GM21529 (cell line): ENCODE measurements around the gene BSCL2.
"Not testable (repeated sequence)": the region's sequence is repeated elsewhere in the genome, so short reads cannot be mapped to it uniquely, and the experiment has no call there.

Source experiments
- ATAC-seq: cut with Tn5 transposase; IDR thresholded peaks from one replicate; pipeline ENCODE4 v1.9.1; 2021; ENCODE audit not compliant: unreplicated experiment

Gene BSCL2

DNA sequence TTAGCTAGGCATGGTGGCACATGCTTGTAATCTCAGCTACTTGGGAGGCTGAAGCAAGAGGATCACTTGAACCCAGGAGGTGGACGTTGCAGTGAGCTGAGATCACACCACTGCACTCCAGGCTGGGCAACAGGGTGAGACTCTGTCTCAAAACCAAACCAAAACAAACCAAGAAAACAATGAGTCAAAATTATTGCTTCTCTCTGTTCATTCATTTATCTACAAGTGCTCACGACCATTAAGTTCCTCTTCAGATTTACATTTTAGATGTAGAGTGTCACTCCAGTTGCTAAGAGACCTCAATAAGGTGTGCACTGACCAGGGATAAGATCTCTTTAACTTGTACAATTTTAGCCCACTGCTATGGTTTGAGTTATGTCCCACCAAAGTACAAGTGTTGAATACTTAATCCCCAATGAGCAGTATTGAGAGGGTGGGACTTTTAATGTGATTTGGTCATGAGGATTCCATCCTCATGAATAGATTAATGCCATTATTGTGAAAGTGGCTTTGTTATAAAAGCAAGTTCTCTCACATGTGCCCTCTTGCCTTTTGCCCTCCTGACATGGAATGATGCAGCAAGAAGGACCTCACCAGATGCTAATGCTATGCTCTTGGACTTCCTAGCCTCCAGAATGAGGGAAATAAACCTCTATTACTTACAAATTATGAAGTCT, 12.2 kb upstream of the BSCL2 start:
- ATAC-seq: no peak

GRCh38 chr11:62716816-62717215, 9.6 kb upstream of the BSCL2 start:
- no peak for ATAC-seq

DNA sequence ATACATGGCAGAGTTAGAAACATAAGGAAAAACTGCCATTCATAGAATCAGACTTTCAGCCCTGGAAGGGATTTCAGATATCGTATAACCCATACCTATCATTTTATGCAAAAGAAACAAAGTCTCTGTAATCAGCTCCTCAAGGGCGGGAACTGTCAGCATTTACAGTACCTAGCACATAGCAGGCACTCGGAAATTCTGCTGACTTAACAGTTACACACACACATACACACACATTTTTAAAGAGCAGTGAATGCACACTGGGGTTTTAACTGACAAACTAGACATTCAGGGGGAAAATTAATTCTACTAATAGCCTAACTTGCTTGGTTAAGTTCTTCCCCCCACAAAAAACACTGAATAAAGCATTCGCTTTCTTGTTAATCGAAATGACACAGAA, 9.0 kb upstream of the BSCL2 start:
- ATAC-seq: no peak

DNA sequence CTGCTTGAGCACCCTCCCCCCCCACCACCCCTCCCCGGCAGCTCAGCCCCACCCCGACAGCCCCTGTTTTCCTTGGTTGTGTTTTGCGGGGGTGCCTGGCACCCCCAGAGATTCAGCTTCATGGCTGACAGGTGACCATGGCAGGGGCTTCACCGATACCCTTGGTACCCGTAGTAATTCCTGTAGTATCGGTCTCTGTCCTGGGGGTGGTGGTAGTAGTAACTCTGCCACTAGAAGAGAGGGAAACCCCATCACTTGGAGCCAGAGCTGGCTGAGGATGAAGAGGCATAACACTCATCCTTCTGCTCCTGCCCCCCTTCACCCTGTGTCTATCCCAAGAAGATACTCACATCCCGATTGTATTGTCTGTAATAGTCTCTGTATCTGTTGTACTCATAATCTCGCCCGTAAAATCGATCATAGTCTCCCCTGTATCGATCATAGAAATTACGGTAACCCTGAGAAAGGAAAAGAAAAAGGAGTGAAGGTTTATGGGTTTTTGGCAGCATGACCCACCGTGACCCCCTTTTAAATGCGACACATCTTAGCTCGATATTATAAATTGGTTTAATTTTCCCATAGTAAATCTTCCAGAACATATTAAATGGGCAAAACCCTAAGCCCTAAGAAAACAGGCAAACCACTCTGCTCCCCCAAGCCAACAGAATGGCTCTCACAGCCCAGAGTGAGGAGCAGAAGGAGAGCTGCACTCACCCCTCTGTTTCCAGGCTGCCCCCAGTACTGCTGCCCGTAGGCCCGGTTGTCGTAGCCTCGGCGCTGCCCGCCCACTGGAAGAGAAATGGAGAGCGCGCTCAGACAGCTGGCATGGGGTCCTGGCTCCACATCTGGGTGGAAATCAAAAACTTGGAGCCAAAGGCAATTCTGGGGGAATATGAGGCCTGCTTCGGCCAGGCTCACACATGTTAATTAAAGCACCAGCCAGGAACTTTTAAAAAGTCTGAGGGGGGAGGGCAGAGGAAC, 8.2 kb upstream of the BSCL2 start:
- ATAC-seq: no peak

DNA sequence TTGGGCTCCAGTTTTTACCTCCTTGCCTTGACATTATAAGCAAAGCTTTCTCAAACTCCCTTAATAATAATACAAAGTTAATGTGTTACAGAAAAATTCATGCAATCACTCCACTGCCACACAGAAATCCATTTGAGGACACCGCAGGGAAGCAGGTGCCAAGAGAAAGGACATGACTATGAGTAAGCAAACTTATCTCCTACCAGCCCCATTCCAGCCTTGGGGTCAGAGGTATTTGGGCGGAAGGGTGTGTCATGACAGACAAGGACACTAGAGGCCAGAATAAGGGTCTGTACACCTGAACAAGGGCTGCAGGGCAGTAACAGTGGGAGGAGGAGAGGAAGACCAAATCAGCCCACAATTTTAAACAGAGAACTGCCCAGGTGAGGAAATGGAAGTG, 6.1 kb upstream of the BSCL2 start:
- ATAC-seq: no peak

GRCh38 chr11:62712861-62713260, 5.6 kb upstream of the BSCL2 start:
- no peak for ATAC-seq

DNA sequence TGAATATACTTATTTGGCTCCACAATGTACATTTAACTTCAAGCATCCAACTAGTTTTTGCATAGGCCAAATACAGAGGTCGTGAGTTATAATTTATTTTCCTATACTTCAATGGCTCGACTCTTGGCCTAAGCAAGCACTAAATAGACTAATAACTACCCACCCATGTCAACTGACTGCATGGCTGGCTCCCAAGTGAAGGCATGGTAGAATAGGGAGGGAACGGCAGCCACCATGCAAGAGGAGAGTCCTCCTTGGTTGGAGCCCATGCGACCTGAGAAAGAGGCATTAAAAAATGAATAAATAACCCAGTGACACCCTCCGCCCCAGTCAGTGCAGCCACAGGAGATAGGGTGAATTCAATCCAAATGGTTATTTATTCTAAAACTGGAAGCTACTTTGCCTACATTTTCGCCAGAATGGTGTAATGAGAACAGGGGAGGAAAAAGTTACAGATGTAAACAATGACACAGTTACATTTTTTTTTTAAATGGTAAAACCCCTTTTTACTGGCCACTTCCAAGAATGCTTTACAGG, 5.1 kb upstream of the BSCL2 start:
- no peak for ATAC-seq

DNA sequence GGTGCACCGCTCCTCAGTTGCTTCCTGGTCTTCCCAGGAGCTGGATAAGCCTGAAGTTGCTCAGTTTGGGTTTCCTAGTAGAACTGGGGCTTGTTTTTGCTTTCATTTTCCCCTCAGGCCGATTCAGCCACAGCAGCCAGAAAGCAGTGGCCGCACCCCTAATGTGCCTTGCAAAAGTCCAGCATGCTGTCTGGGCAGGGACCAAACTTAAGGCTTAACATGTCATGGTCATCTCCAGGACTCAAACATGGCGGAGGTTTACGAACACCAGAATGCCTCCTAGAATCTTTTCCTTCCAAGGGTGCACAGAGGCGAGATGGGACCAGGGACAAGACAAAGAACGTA, 2.7 kb upstream of the BSCL2 start:
- peak; percentile 6 for ATAC-seq

DNA sequence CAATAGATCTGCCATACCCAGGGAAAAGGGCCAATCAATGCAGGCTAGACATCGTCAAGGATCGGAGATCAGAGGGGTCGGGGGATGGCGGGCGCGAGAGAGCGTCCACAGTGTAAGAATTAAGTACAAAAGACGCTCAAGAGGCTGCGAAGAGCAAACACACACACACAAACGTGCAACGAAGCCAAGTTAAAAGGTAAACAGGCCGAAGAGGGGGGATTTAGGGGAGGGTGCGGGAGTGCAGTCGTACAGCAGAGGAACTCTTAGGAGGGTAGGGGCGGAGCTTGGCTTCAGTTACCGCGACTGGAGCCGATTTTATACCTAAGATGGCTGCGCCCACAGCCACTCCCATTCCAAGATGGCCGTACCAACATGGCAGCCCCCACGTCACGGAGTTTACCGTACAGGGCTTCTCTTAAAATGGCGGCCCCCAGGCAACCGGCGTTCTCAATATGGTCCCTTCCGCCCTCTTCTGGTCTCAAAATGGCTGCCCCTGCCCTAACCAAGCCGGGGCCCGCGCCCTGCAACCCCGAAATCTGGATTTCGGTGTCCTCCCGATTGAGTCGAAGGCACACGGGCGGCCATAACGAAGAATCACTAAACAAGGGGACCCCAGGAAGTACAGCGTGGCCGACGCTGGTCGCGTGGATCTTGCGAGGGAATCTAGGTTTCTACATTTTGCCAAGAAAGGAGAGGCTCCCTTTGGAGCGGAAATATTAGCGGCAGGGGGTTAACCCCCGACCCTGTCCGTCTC, 2.2 kb upstream of the BSCL2 start:
- peak; percentile 70 for ATAC-seq

DNA sequence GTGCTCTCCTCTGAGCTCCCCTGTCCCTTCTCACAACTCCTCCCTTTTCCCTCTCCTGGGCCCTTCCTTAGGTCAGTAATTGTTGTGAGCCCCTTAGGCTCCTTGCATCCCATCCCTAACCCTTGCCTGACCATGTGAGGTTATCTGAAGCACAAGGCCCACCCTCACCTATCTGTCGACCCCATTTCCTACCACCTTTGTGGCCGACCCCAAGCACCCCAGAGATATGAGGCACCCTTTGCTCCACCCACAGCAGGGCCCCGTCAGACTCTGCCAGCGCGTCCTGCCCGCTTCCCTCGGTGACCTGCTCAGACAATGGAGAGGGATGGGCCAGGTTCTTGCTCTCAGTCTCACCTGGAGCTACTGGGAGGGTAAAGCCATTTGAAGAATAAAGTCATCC, 1.6 kb upstream of the BSCL2 start:
- ATAC-seq: no peak

- no peak for ATAC-seq
Observed at GRCh38 chr11:62708392-62708791, 1.2 kb upstream of the BSCL2 start.

- ATAC-seq: no peak
Observed at GRCh38 chr11:62706850-62707247, 375 bp downstream of the BSCL2 start.

DNA sequence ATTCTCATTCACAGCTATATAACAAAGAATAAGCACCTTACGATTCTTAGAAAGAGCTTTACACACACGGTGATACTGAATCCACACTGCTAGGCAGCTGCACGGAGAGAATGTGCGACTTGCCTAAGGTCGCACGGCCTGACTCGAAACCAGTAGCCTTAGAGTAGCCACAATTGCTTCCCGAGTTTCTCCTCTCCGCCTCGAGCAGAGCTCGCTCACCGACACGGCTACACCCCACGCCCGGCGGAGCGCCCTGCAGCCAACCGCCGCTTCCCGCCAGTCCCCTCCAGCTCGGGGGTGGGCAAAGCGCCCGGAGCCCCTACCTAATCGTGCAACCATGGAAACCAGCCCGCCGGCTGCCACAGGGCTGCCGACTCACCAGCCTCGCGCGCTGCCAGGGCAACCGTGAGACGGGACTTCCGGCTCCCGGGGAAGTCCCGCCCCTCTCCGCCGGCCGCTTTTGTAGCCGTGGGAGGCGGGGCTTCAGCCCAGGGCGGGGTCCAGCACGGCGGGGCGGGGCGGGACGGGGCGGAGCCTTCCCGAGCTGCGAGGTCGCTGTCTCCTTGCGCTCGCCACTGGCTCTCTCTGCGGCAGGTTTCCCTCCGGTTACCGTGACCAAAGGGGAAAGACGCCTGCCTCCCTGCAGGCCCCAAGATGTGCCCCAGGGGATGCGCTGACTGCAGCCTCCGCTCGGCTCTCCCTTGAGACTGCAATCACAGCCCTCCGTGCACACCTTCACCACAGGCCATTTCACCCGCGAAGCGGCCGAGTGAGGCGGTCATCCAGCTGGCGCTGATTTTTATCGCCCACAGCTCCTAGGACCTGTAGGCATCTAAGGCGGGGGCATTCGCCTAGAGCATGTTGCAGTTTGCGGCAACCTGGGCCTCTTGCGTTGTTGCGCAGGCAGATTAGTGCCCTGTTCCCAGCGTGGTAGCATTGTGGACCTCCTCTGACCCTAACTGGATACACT, 1.1 kb downstream of the BSCL2 start:
- ATAC-seq: peak; percentile 60

DNA sequence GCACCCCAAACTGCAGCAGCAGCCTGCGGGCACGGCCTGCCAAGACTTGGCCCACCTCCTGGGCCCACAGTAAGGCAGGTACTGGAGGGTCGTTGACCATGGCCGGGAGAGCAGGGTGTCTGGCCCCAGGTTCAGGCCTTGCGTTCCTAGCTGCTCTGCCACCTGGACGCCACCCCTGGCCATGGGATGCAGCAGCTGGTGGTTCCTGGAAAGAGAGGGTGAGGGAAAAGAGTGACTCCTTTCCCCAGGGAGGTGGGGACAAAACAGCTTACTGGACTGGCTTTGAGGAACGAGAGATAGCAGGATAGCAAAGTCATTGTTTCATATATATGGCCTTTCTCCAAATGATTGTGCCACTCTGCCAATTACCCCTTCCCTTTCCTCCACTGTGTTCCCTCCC, 1.8 kb downstream of the BSCL2 start:
- no peak for ATAC-seq

DNA sequence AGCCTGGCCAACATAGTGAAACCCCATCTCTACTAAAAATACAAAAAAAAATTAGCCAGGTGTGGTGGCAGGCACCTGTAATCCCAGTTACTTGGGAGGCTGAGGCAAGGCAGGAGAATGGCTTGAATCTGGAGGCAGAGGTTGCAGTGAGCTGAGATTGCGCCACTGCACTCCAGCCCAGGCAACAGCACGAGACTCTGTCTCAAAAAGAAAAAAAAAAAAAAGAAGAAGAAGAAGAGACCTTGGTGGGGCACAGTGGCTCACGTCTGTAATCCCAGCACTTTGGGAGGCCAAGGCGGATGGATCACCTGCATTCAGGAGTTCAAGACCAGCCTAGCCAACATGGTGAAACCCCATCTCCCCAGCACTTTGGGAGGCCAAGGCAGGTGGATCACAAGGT, 3.3 kb downstream of the BSCL2 start:
- not testable (repeated sequence) for ATAC-seq

DNA sequence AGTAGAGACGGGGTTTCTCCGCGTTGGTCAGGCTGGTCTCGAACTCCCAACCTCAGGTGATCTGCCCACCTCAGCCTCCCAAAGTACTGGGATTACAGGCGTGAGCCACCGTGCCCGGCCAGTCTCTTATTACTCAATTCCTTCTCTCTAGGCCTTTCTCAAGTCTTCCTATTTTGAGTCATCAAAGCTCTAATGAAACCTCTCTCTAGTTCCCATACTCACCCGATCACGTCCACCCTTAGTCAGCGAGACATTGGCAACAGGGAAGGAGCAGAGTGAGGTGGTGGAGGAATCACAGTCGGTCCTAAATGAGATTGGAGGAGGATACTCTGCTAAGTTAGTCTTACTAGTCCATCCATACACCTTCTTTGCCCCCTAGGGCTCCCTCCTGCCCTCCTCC, 5.0 kb downstream of the BSCL2 start:
- ATAC-seq: no peak

DNA sequence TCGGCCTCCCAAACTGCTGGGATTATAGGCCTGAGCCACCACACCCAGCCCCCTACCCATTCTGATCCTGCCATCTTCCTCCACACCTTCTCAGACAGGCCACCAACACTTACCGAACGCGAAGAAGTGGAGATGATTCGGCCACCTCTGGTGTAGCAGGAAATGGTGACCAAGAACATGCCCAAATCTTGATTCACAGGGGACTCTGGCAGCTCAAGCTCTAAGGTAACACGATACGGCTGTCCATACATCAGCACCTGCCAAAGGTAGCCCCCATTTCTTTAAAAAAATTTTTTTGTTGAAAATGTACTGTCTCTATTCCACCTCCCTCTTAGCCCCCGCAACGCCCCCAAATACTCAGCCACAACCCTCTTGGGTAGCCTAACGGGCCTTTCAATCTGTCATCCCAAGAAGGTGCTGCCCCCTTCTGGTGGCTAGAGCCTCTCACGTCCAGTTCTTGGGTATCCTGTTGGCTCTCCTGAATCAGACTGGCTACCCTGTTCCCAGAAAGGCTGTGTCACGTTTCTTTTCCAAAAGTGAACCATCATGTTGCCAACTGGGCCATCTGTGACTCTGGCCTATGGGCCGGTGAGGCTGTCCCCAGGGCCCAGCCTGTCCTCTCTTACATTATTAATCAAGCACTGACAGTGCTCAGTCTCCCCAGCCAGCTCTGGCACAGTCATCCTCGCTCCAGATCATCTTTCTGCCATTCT, 12.6 kb downstream of the BSCL2 start:
- no peak for ATAC-seq

GRCh38 chr11:62693624-62694023, 13.6 kb downstream of the BSCL2 start:
- not testable (repeated sequence) for ATAC-seq

GRCh38 chr11:62689421-62690183, 17.6 kb downstream of the BSCL2 start, which contains the start of gene LRRN4CL:
TSS of gene LRRN4CL (minus strand) at chr11:62689530. CDS start at chr11:62688508, 1,022 bp downstream.
- ATAC-seq: no peak
